H1 (cell line): Measurements from ENCODE around the gene SLC19A1. TPM values are rescaled to one million over a fixed set of nuclear protein-coding genes. Genes with fewer than 3 reads are reported as not detected.

Experiments used
- CTCF ChIA-PET: fragments of 300-600 bp; sonication (Branson Sonifier 250); formaldehyde crosslinking; loops from one replicate; lab custom pipeline; 2021; ENCODE audit not compliant: partially characterized antibody; lab: Charles Lee
- POLR2A ChIA-PET: fragments of 300-600 bp; sonication (Branson Sonifier 250); formaldehyde crosslinking; loops from one replicate; lab custom pipeline; 2021; ENCODE audit warnings: inconsistent platforms; ENCODE audit not compliant: partially characterized antibody; lab: Charles Lee
- DNase-seq, 2 experiments: peaks; one replicate each; pipeline versions ENCODE4 v3.0.0 to v3.0.0-alpha.2; 2010 to 2022; ENCODE audit warnings: low spot score in 2 of 2, low read depth in 1 of 2, mixed read lengths in 1 of 2
- FAIRE-seq: peaks from 2 replicates; lab custom pipeline; 2011; peaks lifted over from hg19 to GRCh38; lab: Jason Lieb, UNC
- H2AFZ ChIP-seq: 2 replicates; pipeline ENCODE4 v1.8.1; 2012; ENCODE audit warnings: low read length, inconsistent platforms
- H2AK5ac ChIP-seq: 2 replicates; pipeline ENCODE4 v1.6.1; 2013; ENCODE audit warnings: low read depth, low read length
- H2BK120ac ChIP-seq: replicated peaks from 2 replicates; pipeline ENCODE3; 2013; ENCODE audit warnings: low read depth, low read length, inconsistent platforms
- H2BK12ac ChIP-seq: 2 replicates; pipeline ENCODE4 v1.6.1; 2013; ENCODE audit warnings: low read depth, low read length
- H2BK15ac ChIP-seq: 2 replicates; pipeline ENCODE4 v1.6.1; 2013; ENCODE audit warnings: low read length
- H2BK20ac ChIP-seq: 2 replicates; pipeline ENCODE4 v1.6.1; 2013; ENCODE audit warnings: low read length
- H2BK5ac ChIP-seq: 2 replicates; pipeline ENCODE4 v1.6.1; 2013; ENCODE audit warnings: low read depth, low read length
- H3K14ac ChIP-seq: 2 replicates; pipeline ENCODE4 v1.6.1; 2013; ENCODE audit warnings: inconsistent platforms; ENCODE audit not compliant: insufficient read length
- H3K18ac ChIP-seq: 2 replicates; pipeline ENCODE4 v1.6.1; 2013; ENCODE audit warnings: low read length; ENCODE audit errors: extremely low read depth
- H3K23ac ChIP-seq: 2 replicates; pipeline ENCODE4 v1.6.1; 2013; ENCODE audit warnings: inconsistent platforms; ENCODE audit not compliant: insufficient read length
- H3K23me2 ChIP-seq: 2 replicates; pipeline ENCODE4 v1.6.1; 2013; ENCODE audit warnings: low read depth, low read length
- H3K27ac ChIP-seq: 2 replicates; pipeline ENCODE4 v1.6.1; 2011; ENCODE audit warnings: low read depth, low read length, inconsistent platforms
- H3K27me3 ChIP-seq, 4 experiments: replicated peaks in 1 of 4; 1 replicate in 1 of 4; 2 replicates in 3 of 4; pipeline versions ENCODE4 v1.6.1 to v1.8.1; 2011 to 2013; ENCODE audit warnings: low read length in 3 of 4, mild to moderate bottlenecking in 3 of 4, inconsistent platforms in 2 of 4, mixed read lengths in 2 of 4, moderate library complexity in 1 of 4; ENCODE audit not compliant: control insufficient read depth in 3 of 4, insufficient read depth in 3 of 4; ENCODE audit errors: extremely low read depth in 1 of 4
- H3K36me3 ChIP-seq, 4 experiments: 2 replicates each; pipeline versions ENCODE4 v1.6.1 to v1.8.1; 2011 to 2013; ENCODE audit warnings: mild to moderate bottlenecking in 4 of 4, low read length in 3 of 4, moderate library complexity in 2 of 4, control low read depth in 1 of 4, inconsistent platforms in 1 of 4; ENCODE audit not compliant: insufficient read depth in 4 of 4, control insufficient read depth in 2 of 4
- H3K4ac ChIP-seq: replicated peaks from 2 replicates; pipeline ENCODE3; 2013; ENCODE audit warnings: low read length, low read depth, mixed read lengths, inconsistent platforms; ENCODE audit not compliant: insufficient read length
- H3K4me1 ChIP-seq, 4 experiments: replicated peaks in 1 of 4; 1 replicate in 1 of 4; 2 replicates in 3 of 4; pipeline versions ENCODE4 v1.6.1 to v1.8.1; 2011 to 2013; ENCODE audit warnings: low read length in 3 of 4, inconsistent platforms in 2 of 4, mixed read lengths in 1 of 4; ENCODE audit not compliant: insufficient read depth in 4 of 4, control insufficient read depth in 3 of 4
- H3K4me2 ChIP-seq, 2 experiments: 2 replicates each; pipeline versions ENCODE4 v1.6.1 to v1.8.1; 2011 to 2013; ENCODE audit warnings: low read depth in 2 of 2, low read length in 2 of 2, control low read depth in 1 of 2, inconsistent platforms in 1 of 2, mild to moderate bottlenecking in 1 of 2; ENCODE audit not compliant: insufficient read depth in 1 of 2
- H3K4me3 ChIP-seq, 4 experiments: fragments of 200-600, 300-600 bp in 1 of 4; sonication (generic), shearing (Covaris generic), sonication (Bioruptor Twin) in 1 of 4; 2 replicates each; pipeline versions ENCODE4 v1.5.1 to v1.8.1; 2011 to 2016; ENCODE audit warnings: low read length in 4 of 4, low read depth in 3 of 4, control low read depth in 2 of 4, inconsistent platforms in 2 of 4, mild to moderate bottlenecking in 2 of 4, mixed read lengths in 1 of 4, moderate library complexity in 1 of 4; ENCODE audit not compliant: insufficient read depth in 2 of 4; ENCODE audit errors: extremely low read depth in 1 of 4
- H3K56ac ChIP-seq: replicated peaks from 2 replicates; pipeline ENCODE3; 2013; ENCODE audit warnings: low read depth, mild to moderate bottlenecking, mixed read lengths, low read length, inconsistent platforms; ENCODE audit not compliant: insufficient read length
- H3K79me1 ChIP-seq: 2 replicates; pipeline ENCODE4 v1.6.1; 2013; ENCODE audit warnings: low read depth, low read length, control low read depth
- H3K79me2 ChIP-seq, 2 experiments: 2 replicates each; pipeline versions ENCODE4 v1.6.1 to v1.8.1; 2012 to 2013; ENCODE audit warnings: low read length in 2 of 2, mild to moderate bottlenecking in 2 of 2, inconsistent platforms in 1 of 2; ENCODE audit not compliant: insufficient read depth in 2 of 2, control insufficient read depth in 1 of 2
- H3K9ac ChIP-seq, 4 experiments: replicated peaks in 1 of 4; 1 replicate in 1 of 4; 2 replicates in 3 of 4; pipeline versions ENCODE4 v1.6.1 to v1.8.1; 2011 to 2013; ENCODE audit warnings: low read depth in 3 of 4, low read length in 3 of 4, control low read depth in 2 of 4, mild to moderate bottlenecking in 2 of 4, moderate library complexity in 2 of 4, inconsistent platforms in 1 of 4; ENCODE audit errors: extremely low read depth in 1 of 4
- H3K9me3 ChIP-seq, 2 experiments: 2 replicates each; pipeline versions ENCODE4 v1.6.1 to v1.8.1; 2012 to 2013; ENCODE audit warnings: mild to moderate bottlenecking in 2 of 2, moderate library complexity in 2 of 2, control low read depth in 1 of 2, inconsistent platforms in 1 of 2, low read depth in 1 of 2, low read length in 1 of 2, mixed read lengths in 1 of 2; ENCODE audit not compliant: insufficient read depth in 2 of 2
- H4K20me1 ChIP-seq, 2 experiments: replicated peaks in 1 of 2; 2 replicates each; pipeline versions ENCODE3 to v1.8.1; 2011 to 2013; ENCODE audit warnings: inconsistent platforms in 2 of 2, low read length in 2 of 2, mild to moderate bottlenecking in 1 of 2; ENCODE audit not compliant: insufficient read depth in 2 of 2, control insufficient read depth in 1 of 2
- H4K5ac ChIP-seq: 2 replicates; pipeline ENCODE4 v1.6.1; 2013; ENCODE audit warnings: low read length, low read depth, mixed read lengths, inconsistent platforms; ENCODE audit not compliant: insufficient read length
- H4K8ac ChIP-seq: 2 replicates; pipeline ENCODE4 v1.8.0; 2013; ENCODE audit warnings: mild to moderate bottlenecking, moderate library complexity, low read length, inconsistent platforms; ENCODE audit not compliant: insufficient read depth; ENCODE audit errors: extremely low read depth
- H4K91ac ChIP-seq: replicated peaks from 2 replicates; pipeline ENCODE3; 2013; ENCODE audit warnings: low read length, mixed read lengths, inconsistent platforms; ENCODE audit not compliant: insufficient read length
- ASH2L ChIP-seq: fragments of 200-600, 300-600 bp; sonication (generic); IDR thresholded peaks from one replicate; pipeline ENCODE4 v1.7.1; 2017; ENCODE audit warnings: low read length
- CREB1 ChIP-seq: IDR thresholded peaks from 2 replicates; pipeline ENCODE4 v1.6.1; 2012; ENCODE audit warnings: inconsistent platforms
- EZH2 ChIP-seq: fragments of 200-600 bp; sonication (generic); IDR thresholded peaks from 2 replicates; pipeline ENCODE4 v1.7.1; 2012; ENCODE audit warnings: low read depth, mild to moderate bottlenecking, moderate library complexity, low read length, inconsistent platforms; ENCODE audit not compliant: severe bottlenecking
- GTF2F1 ChIP-seq: IDR thresholded peaks from 2 replicates; pipeline ENCODE4 v1.6.1; 2012; ENCODE audit warnings: low read depth, low read length, improper control_type of control experiment, borderline replicate concordance
- MAFK ChIP-seq: IDR thresholded peaks from 2 replicates; pipeline ENCODE4 v1.6.1; 2012; ENCODE audit warnings: low read depth, mild to moderate bottlenecking, improper control_type of control experiment, low read length
- SP1 ChIP-seq: IDR thresholded peaks from 2 replicates; pipeline ENCODE4 v1.6.1; 2011; ENCODE audit warnings: low read depth, low read length
- SUZ12 ChIP-seq: fragments of 200-600 bp; sonication (generic); IDR thresholded peaks from 2 replicates; pipeline ENCODE4 v1.6.1; 2012; ENCODE audit warnings: mild to moderate bottlenecking, inconsistent platforms, low read length, moderate library complexity, mixed read lengths
- USF2 ChIP-seq: IDR thresholded peaks from 2 replicates; pipeline ENCODE4 v1.6.1; 2011; ENCODE audit warnings: low read length, improper control_type of control experiment
- WGBS, 2 experiments: shearing (Covaris generic) in 1 of 2; methylation state at CpG; one replicate each; pipeline versions ENCODE4 v1.1.6 to v1.1.7; 2013 to 2015; ENCODE audit warnings: low lambda C conversion rate in 2 of 2, mixed read lengths in 2 of 2, inconsistent platforms in 1 of 2, low coverage in 1 of 2, missing lambda C conversion rate in 1 of 2; ENCODE audit not compliant: insufficient replicate concordance in 2 of 2, insufficient coverage in 1 of 2, insufficient read length in 1 of 2; ENCODE audit errors: extremely low coverage in 1 of 2, missing lambda C conversion rate in 1 of 2; 5-methylcytosine and 5-hydroxymethylcytosine counted together
- polyA plus RNA-seq, 7 experiments: library from polyadenylated mRNA; depleted of rRNA in 3 of 7; stranded (reverse) in 5 of 7; unstranded in 2 of 7; fragments of >200 nt in 5 of 7; fragments of 200-250 nt in 2 of 7; gene quantifications; 1 replicate in 5 of 7; 2 replicates in 1 of 7; 4 replicates in 1 of 7; pipeline versions ENCODE4 v1.2.1 to v1.2.3, GENCODE V29; 2011 to 2013; ENCODE audit warnings: missing spikeins in 2 of 7, mixed read lengths in 2 of 7
- total RNA-seq: library from RNA; stranded (reverse); fragmentation: NEBNext Ultra II Directional; extraction: Animal tissue kit (Norgen Biotek cat#: 25700); gene quantifications from 2 replicates; pipeline ENCODE4 v1.2.1, GENCODE V29; 2021

SLC19A1 gene
- total and polyA plus RNA-seq, 2 of the 8 experiments (the other 6 are each of a cell fraction or from before 2014, with no cell fraction given) = 31.6 to 43.8 TPM

- POLR2A ChIA-PET = no interaction called here
- Histone ChIP-seq H3K4me3 (no peak overlapping the region), H2BK15ac (no peak overlapping the region), H3K4ac (no peak overlapping the region), H3K79me2 (no peaks in the 10 kb centered on the region), H2BK120ac (no peak overlapping the region), H2AK5ac (no peak overlapping the region), H4K20me1 (no peaks in the 10 kb centered on the region), H2BK12ac (no peak overlapping the region), H3K27ac (no peak overlapping the region), H2BK20ac (no peak overlapping the region), H2BK5ac (no peak overlapping the region), H3K23me2 (no peaks in the 10 kb centered on the region), H4K5ac (no peak overlapping the region), H2AFZ (no peak overlapping the region), H3K36me3 (no peaks in the 10 kb centered on the region), H3K56ac (no peak overlapping the region), H4K91ac (no peak overlapping the region), H3K4me1 (no peaks in the 10 kb centered on the region), H3K18ac (no peak overlapping the region), H3K79me1 (no peaks in the 10 kb centered on the region), H4K8ac (no peak overlapping the region), H3K4me2 (no peak overlapping the region), H3K27me3 (no peaks in the 10 kb centered on the region), H3K9me3 (no peaks in the 10 kb centered on the region), H3K14ac (no peak overlapping the region), H3K9ac (no peak overlapping the region), H3K23ac (no peak overlapping the region)
- CTCF ChIA-PET = interaction anchor here (0.5 to 1.7 kb wide), 3 partner anchors 9 to 1670 kb away, joined by 3 to 5 read pairs (median 3); no protein-coding TSS in a partner anchor
- TF ChIP-seq GTF2F1 (no peak), CREB1 (no peak), USF2 (no peak), ASH2L (no peak), MAFK (no peak), EZH2 (no peak), SUZ12 (no peak), SP1 (no peak)
- 94% methylated on average over 3 of the region's 3 CpGs; no CpG with 5 or more reads in 1 of the 2 experiments for whole genome bisulfite sequencing, 2 experiments
- DNase-seq (no peak), FAIRE-seq (no peak)
Observed at GRCh38 chr21:45568383-45568782, 26.1 kb upstream of the SLC19A1 start.
